ENCODE data around the gene PFN2. TPM values are rescaled to one million over a fixed set of nuclear protein-coding genes. Genes with fewer than 3 reads are reported as not detected.

Gene PFN2
- total RNA-seq, 1 donor from 2014 or later = 179 TPM

DNA sequence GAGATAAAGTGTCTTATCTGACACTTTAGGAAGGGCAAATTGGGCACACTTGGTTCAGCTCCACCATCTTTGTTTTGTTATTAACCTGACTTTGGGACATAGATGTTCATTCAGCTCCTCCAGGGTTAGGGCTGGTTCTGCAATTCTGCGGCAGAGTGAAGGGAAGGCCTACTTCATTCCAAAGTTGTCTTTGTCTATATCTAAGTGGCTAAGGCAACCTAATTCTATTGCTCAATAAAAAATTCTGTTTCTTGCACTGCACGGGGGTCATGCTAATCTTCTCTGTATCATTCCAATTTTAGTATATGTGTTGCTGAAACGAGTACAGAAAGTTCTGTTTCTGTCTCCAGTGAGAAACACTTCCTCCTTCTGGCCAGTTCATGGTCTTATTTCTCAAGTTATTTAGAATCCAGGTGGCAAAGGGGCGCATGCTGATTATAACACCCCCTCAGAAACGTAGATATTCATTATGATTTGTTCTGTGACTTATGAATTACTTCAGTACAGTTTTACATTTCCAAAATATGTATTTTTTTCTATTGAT lies 53.5 kb downstream of the PFN2 start:
- no peaks in the 10 kb centered on the region for H3K79me2 ChIP-seq (ENCODE audit: insufficient read depth, low read length)
- H3K9me3 ChIP-seq (ENCODE audit: insufficient read depth, low read depth, low read length) = no peaks in the 10 kb centered on the region
- no peak overlapping the region for H3K27ac ChIP-seq (ENCODE audit: low read depth, low read length)
- no peak overlapping the region for H3K4me3 Mint-ChIP-seq (ENCODE audit: unreplicated experiment)
- H3K4me2 ChIP-seq (ENCODE audit: low read length) = no peak overlapping the region
- FAIRE-seq (no peak), DNase-seq (ENCODE audit: low read depth) (no peak)
- no peaks in the 10 kb centered on the region for H4K20me1 ChIP-seq (ENCODE audit: insufficient read depth, low read length)
- H3K27ac Mint-ChIP-seq (ENCODE audit: unreplicated experiment) = no peak overlapping the region
- H3K4me1 ChIP-seq (ENCODE audit: insufficient read depth, low read length) = no peaks in the 10 kb centered on the region
- no peaks in the 10 kb centered on the region for H3K9me3 Mint-ChIP-seq (ENCODE audit: unreplicated experiment)
- no peak overlapping the region for H2AFZ ChIP-seq (ENCODE audit: low read depth, low read length)
- H3K36me3 ChIP-seq (ENCODE audit: insufficient read depth, low read length) = no peaks in the 10 kb centered on the region
- H3K36me3 Mint-ChIP-seq (ENCODE audit: low read depth, unreplicated experiment) = peaks cover 3% of the 10 kb centered on the region
- no peaks in the 10 kb centered on the region for H3K4me1 Mint-ChIP-seq (ENCODE audit: low read depth, unreplicated experiment)
- no peaks in the 10 kb centered on the region for H3K27me3 Mint-ChIP-seq (ENCODE audit: low read depth, unreplicated experiment)
- no peaks in the 10 kb centered on the region for H3K27me3 ChIP-seq (ENCODE audit: insufficient read depth, low read length)
- TF ChIP-seq, protein P1, sequence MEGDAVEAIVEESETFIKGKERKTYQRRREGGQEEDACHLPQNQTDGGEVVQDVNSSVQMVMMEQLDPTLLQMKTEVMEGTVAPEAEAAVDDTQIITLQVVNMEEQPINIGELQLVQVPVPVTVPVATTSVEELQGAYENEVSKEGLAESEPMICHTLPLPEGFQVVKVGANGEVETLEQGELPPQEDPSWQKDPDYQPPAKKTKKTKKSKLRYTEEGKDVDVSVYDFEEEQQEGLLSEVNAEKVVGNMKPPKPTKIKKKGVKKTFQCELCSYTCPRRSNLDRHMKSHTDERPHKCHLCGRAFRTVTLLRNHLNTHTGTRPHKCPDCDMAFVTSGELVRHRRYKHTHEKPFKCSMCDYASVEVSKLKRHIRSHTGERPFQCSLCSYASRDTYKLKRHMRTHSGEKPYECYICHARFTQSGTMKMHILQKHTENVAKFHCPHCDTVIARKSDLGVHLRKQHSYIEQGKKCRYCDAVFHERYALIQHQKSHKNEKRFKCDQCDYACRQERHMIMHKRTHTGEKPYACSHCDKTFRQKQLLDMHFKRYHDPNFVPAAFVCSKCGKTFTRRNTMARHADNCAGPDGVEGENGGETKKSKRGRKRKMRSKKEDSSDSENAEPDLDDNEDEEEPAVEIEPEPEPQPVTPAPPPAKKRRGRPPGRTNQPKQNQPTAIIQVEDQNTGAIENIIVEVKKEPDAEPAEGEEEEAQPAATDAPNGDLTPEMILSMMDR (IDR thresholded peaks at IDR 0.05; ENCODE audit: insufficient read depth, low read depth, low read length) = no peak
- TF ChIP-seq EZH2 (IDR thresholded peaks at IDR 0.05; ENCODE audit: insufficient read depth, low read length) = no peak
- no peak overlapping the region for H3K4me3 ChIP-seq (ENCODE audit: insufficient read depth, low read depth, low read length)
- H3K9ac ChIP-seq (ENCODE audit: low read length) = no peak overlapping the region

Other genes starting within 250 kb of the PFN2 start
- gene COMMD2, start 218.4 kb downstream of the PFN2 start, total RNA-seq = 44.8 and 47.1 TPM in 2 replicates
- not detected in 2 replicates for gene ANKUB1, start 178.3 kb downstream of the PFN2 start, total RNA-seq
- gene RNF13, start 157.7 kb downstream of the PFN2 start, total RNA-seq = 44.2 and 49.9 TPM in 2 replicates

Measured in astrocyte (in vitro differentiated cells and primary cell).